GM13977 (cell line): ENCODE results near the gene PRKG2.
"Not testable (repeated sequence)": the region's sequence is repeated elsewhere in the genome, so short reads cannot be mapped to it uniquely, and the experiment has no call there.

Experiments used
- DNase-seq: peaks from one replicate; pipeline ENCODE4 v3.0.0; 2012; ENCODE audit warnings: low spot score
- CTCF ChIP-seq: IDR thresholded peaks from 2 replicates; pipeline ENCODE4 v1.5.1; 2012; ENCODE audit warnings: mild to moderate bottlenecking, control low read depth; ENCODE audit not compliant: insufficient read depth; ENCODE audit errors: extremely low read depth, missing control alignments
- in situ Hi-C: fragments of 300-500 bp; cut with MboI; formaldehyde crosslinking; loops from one replicate; pipeline ENCODE4 v1.12.0; 2022; ENCODE audit warnings: low sequenced_read_pairs, low pct_unique_long_range_greater_than_20kb, mixed read lengths, inconsistent platforms; ENCODE audit not compliant: unreplicated experiment

The PRKG2 gene

GRCh38 chr4:81164623-81165416 lies 50.2 kb downstream of the PRKG2 start:
- in situ Hi-C loops, result no loop called here
- no peak for TF ChIP-seq CTCF
- DNase-seq, result no peak

GRCh38 chr4:81164126-81164525 lies 50.9 kb downstream of the PRKG2 start:
- no peak for DNase-seq
- TF ChIP-seq CTCF, result no peak
- in situ Hi-C loops, result no loop called here

- no peak for DNase-seq
- in situ Hi-C loops, result no loop called here
- TF ChIP-seq CTCF, result no peak
Measured at GRCh38 chr4:81162752-81163458, 52.1 kb downstream of the PRKG2 start.

GRCh38 chr4:81153714-81154323 lies 61.2 kb downstream of the PRKG2 start:
- in situ Hi-C loops, result not testable (repeated sequence)

GRCh38 chr4:81152839-81153713 lies 61.9 kb downstream of the PRKG2 start:
- no peak for TF ChIP-seq CTCF
- no peak for DNase-seq
- in situ Hi-C loops, result no loop called here

More at GRCh38 chr4:81153714-81154323, 61.2 kb downstream of the PRKG2 start:
- DNase-seq, result not testable (repeated sequence)

- no peak for TF ChIP-seq CTCF
- in situ Hi-C loops, result no loop called here
- DNase-seq, result no peak
Measured at GRCh38 chr4:81149976-81150375, 65.0 kb downstream of the PRKG2 start.
